HepG2 (cell line): Measurements from ENCODE around the gene FUBP3. TPM values are rescaled to one million over a fixed set of nuclear protein-coding genes. Genes with fewer than 3 reads are reported as not detected.

Experiments
- ARID5B ChIP-seq: IDR thresholded peaks from 2 replicates; pipeline ENCODE4 v1.4.0; 2020; ENCODE audit warnings: mild to moderate bottlenecking, missing genetic modification reagents
- BRCA1 ChIP-seq: sonication (generic); formaldehyde crosslinking; IDR thresholded peaks from 2 replicates; pipeline ENCODE4 v1.4.0; 2020; ENCODE audit warnings: missing genetic modification reagents
- CHD4 ChIP-seq: fragments of 200-600 bp; sonication (generic); IDR thresholded peaks from 2 replicates; pipeline ENCODE4 v1.7.0; 2017; ENCODE audit warnings: mild to moderate bottlenecking, low read length, borderline replicate concordance
- GABPB1 ChIP-seq: IDR thresholded peaks from 2 replicates; pipeline ENCODE4 v1.6.1; 2016; ENCODE audit warnings: mild to moderate bottlenecking, missing genetic modification reagents, moderate library complexity, missing compliant biosample characterization
- NR2F6 ChIP-seq, 2 experiments: IDR thresholded peaks; 2 replicates each; pipeline ENCODE4 v1.6.1; 2016; ENCODE audit warnings: antibody characterized with exemption in 1 of 2, mild to moderate bottlenecking in 1 of 2
- ONECUT2 ChIP-seq: sonication (generic); formaldehyde crosslinking; IDR thresholded peaks from 2 replicates; pipeline ENCODE4 v1.4.0; 2020; ENCODE audit warnings: missing genetic modification reagents
- RAD21 ChIP-seq: fragments of 450-650 bp; formaldehyde crosslinking; IDR thresholded peaks from 2 replicates; pipeline ENCODE4 v1.5.0; 2020; ENCODE audit warnings: mild to moderate bottlenecking
- polyA plus RNA-seq, 8 experiments: library from polyadenylated mRNA; depleted of rRNA in 3 of 8; stranded (reverse) in 7 of 8; unstranded in 1 of 8; fragments of >200 nt; fragmentation: Illumina TruSeq in 4 of 8; extraction: Trizol in 4 of 8; gene quantifications; 2 replicates each; pipeline versions ENCODE4 v1.2.1 to v1.2.3, GENCODE V29; 2011 to 2016; ENCODE audit warnings: low read depth in 4 of 8, missing spikeins in 1 of 8, mixed read lengths in 1 of 8; ENCODE audit not compliant: insufficient read depth in 1 of 8
- total RNA-seq, 5 experiments: library from RNA; depleted of rRNA; stranded (reverse); fragments of >200 nt; fragmentation: Illumina TruSeq; extraction: Trizol; gene quantifications; 2 replicates each; pipeline ENCODE4 v1.2.3, GENCODE V29; 2016; ENCODE audit warnings: low read depth in 1 of 5
- TF ChIP-seq, protein P1 (sequence below): sonication (generic); formaldehyde crosslinking; IDR thresholded peaks from 2 replicates; pipeline ENCODE4 v1.4.0; 2020; ENCODE audit warnings: mild to moderate bottlenecking, missing genetic modification reagents
- TF ChIP-seq, protein P2 (sequence below): sonication (generic); formaldehyde crosslinking; conservative IDR thresholded peaks from 2 replicates; pipeline ENCODE4 v1.4.0; 2020; ENCODE audit warnings: mild to moderate bottlenecking, missing genetic modification reagents, moderate library complexity

Gene FUBP3
- total and polyA plus RNA-seq, 2 of the 13 experiments (the other 11 are each of a cell fraction or from before 2014, with no cell fraction given) = 28.7 to 40.0 TPM

GRCh38 chr9:130578865-130579737 lies at the start of gene FUBP3 (continued):
- TF ChIP-seq, protein P1, sequence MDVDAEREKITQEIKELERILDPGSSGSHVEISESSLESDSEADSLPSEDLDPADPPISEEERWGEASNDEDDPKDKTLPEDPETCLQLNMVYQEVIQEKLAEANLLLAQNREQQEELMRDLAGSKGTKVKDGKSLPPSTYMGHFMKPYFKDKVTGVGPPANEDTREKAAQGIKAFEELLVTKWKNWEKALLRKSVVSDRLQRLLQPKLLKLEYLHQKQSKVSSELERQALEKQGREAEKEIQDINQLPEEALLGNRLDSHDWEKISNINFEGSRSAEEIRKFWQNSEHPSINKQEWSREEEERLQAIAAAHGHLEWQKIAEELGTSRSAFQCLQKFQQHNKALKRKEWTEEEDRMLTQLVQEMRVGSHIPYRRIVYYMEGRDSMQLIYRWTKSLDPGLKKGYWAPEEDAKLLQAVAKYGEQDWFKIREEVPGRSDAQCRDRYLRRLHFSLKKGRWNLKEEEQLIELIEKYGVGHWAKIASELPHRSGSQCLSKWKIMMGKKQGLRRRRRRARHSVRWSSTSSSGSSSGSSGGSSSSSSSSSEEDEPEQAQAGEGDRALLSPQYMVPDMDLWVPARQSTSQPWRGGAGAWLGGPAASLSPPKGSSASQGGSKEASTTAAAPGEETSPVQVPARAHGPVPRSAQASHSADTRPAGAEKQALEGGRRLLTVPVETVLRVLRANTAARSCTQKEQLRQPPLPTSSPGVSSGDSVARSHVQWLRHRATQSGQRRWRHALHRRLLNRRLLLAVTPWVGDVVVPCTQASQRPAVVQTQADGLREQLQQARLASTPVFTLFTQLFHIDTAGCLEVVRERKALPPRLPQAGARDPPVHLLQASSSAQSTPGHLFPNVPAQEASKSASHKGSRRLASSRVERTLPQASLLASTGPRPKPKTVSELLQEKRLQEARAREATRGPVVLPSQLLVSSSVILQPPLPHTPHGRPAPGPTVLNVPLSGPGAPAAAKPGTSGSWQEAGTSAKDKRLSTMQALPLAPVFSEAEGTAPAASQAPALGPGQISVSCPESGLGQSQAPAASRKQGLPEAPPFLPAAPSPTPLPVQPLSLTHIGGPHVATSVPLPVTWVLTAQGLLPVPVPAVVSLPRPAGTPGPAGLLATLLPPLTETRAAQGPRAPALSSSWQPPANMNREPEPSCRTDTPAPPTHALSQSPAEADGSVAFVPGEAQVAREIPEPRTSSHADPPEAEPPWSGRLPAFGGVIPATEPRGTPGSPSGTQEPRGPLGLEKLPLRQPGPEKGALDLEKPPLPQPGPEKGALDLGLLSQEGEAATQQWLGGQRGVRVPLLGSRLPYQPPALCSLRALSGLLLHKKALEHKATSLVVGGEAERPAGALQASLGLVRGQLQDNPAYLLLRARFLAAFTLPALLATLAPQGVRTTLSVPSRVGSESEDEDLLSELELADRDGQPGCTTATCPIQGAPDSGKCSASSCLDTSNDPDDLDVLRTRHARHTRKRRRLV (CRISPR knock-in tag) = peak; percentile 53; the same call in 1 of the 2 replicates
- TF ChIP-seq CHD4 (no peak), RAD21 (CRISPR knock-in tag) (no peak), ARID5B (CRISPR knock-in tag) (peak; percentile 59), GABPB1 (CRISPR knock-in tag) (peak; percentile 94), ONECUT2 (peak; percentile 6; the same call in 1 of the 2 replicates), NR2F6 (IDR thresholded peaks at IDR 0.05) (peak; percentile 23; the same call in 1 of the 2 replicates), NR2F6 (CRISPR knock-in tag; IDR thresholded peaks at IDR 0.05) (peak; percentile 63), BRCA1 (0 out of 2 replicates have a peak, but pooled peaks have one; percentile 30)
- TF ChIP-seq, protein P2, sequence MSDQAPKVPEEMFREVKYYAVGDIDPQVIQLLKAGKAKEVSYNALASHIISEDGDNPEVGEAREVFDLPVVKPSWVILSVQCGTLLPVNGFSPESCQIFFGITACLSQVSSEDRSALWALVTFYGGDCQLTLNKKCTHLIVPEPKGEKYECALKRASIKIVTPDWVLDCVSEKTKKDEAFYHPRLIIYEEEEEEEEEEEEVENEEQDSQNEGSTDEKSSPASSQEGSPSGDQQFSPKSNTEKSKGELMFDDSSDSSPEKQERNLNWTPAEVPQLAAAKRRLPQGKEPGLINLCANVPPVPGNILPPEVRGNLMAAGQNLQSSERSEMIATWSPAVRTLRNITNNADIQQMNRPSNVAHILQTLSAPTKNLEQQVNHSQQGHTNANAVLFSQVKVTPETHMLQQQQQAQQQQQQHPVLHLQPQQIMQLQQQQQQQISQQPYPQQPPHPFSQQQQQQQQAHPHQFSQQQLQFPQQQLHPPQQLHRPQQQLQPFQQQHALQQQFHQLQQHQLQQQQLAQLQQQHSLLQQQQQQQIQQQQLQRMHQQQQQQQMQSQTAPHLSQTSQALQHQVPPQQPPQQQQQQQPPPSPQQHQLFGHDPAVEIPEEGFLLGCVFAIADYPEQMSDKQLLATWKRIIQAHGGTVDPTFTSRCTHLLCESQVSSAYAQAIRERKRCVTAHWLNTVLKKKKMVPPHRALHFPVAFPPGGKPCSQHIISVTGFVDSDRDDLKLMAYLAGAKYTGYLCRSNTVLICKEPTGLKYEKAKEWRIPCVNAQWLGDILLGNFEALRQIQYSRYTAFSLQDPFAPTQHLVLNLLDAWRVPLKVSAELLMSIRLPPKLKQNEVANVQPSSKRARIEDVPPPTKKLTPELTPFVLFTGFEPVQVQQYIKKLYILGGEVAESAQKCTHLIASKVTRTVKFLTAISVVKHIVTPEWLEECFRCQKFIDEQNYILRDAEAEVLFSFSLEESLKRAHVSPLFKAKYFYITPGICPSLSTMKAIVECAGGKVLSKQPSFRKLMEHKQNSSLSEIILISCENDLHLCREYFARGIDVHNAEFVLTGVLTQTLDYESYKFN (CRISPR knock-in tag) = peak; percentile 64
